ENCODE measurements around the gene DYNAP.

DYNAP gene, protein sequence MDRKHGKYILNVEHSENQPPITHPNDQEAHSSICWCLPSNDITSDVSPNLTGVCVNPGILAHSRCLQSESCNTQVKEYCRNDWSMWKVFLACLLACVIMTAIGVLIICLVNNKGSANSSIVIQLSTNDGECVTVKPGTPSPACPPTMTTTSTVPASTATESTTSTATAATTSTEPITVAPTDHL

GRCh38 chr18:54590945-54591344 is at the start of gene DYNAP:
Gene DYNAP (plus strand): TSS chr18:54591245. CDS start chr18:54591283, 38 bp downstream.
- no peak for DNase-seq (ENCODE audit: low spot score)

- no peak for DNase-seq (ENCODE audit: low spot score)
Observed at GRCh38 chr18:54551590-54551989, 39.5 kb upstream of the DYNAP start.

GRCh38 chr18:54555286-54555685 is 35.8 kb upstream of the DYNAP start:
- no peak for DNase-seq (ENCODE audit: low spot score)

DNA sequence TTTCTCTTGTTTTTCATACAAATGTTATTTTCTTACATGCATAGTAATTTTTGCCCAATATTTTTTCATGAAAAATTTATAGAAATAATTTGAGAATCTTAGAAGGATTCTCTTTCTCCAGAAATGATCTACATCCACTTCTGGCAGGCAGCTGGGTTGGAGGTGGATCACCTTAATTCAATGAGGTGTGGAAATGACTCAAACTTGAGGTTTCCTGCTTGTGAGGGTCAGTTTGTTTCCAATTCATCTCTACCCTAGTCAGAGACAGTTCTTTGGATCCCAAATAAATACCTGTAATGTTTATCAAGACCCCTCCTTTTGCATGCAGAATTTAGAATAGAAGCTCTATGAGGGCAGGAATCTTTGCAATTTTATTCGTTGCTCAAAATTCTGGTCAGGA is 35.0 kb upstream of the DYNAP start:
- no peak for DNase-seq (ENCODE audit: low spot score)

DNA sequence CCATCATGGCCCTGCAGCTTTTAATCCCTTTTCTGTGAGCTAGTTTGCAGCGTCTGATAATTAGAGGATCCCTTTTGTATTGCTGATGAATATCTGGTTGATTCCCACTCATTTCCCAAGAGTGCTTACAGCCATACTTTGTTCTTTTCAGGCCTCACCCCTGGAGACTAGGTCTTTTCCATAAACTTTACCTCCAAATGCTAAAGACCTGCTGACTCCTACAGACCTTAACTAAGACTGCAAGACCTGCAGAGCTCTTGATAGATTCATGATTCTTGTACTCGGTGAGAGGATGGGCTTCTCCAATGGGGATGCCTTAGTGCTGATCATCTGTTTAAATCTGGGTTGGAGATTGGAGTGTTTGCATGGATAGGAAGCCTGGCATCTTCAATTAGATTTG is 33.1 kb upstream of the DYNAP start:
- DNase-seq (ENCODE audit: low spot score): no peak

DNA sequence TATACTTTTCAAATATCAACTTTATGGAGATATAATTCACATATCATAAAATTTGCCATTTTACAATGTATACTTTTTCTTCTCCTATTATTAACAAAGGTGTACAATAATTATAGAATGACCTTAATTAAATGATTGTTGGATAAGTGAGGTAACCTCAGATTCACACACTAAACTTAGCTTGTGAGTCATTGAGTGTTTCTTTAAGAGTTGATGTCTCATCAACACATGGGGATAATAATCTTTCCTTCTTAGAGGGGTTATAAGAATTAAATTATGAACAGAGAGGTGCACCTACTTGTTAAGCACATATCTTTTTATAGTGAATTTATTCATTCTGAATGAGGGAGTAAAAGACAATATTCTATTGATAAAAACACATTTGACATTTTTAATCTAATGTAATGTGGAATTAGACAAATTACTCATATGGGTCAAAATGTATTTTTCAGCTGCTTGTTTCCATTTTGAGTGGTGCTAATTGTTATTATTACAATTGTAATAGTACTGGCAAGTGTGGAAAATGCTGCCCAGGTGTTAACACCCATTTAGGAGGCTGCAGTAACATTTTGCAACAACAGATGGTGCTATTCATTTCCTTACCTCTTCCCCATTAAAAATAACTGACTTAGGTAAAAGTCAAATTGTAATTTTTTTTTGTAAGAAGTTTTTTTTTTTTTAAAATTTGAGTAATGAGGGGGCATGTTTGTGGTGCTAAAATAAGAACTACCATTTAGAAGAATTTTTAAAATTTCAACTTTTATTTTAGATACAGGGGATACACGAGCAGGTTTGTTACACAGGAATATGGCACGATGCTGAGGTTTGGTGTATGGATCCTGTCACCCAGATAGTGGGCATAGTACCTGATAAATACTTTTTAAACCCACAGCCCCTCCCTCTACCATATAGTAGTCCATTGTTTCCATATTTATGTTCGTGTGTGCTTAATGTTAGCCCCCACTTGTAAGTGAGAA is 32.1 kb upstream of the DYNAP start:
- DNase-seq (ENCODE audit: low spot score): peak; percentile 13

DNA sequence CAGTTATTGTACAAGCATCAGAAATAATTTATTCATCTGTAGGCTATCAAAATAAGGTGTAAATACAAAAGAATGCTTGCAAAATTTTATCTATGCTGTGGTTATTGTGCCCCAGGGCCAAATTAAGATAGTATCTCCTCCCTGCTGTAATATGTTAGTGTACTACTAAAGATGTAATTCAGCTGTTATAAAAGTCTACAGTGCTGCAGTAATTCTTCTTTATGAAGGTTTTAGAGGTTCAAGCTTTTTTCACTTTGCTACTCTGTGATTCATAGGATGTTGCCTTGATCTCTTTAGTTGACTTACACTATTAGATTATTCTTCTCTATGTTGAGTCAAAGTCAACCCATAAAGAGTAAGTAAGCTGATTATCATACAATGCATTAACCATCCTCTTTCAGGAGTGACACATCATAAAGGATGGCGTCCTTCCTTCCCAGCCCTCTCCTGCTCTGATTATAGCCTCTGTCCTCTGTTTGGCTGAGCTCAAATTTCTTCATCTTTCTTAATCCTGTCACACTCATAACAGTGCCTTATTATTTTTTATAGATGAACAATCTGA is 29.3 kb upstream of the DYNAP start:
- DNase-seq (ENCODE audit: low spot score): no peak

DNA sequence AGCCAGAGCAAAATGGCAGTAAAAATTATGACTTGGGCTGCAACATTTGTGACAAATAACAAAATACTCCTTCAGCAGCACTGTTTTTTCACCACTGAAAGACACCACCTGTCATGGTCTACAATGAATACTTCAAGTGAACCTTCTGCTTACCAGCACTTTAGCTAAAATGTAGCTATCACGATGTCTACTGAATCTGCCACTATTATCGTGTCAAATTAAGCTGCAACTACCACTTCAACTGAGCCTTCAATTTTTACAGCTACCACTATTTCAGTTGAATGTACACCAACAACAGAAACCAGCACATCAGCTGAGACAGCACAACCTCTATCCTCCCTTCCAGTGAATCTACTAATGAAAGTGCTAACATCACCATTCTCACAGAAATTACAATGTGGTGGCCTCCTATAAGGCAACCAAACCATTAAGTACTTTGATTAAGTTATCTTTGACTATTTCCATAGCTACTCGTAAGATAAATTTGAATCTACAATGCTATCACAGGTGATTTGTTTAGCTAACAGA is 10.8 kb upstream of the DYNAP start:
- DNase-seq (ENCODE audit: low spot score): no peak

DNA sequence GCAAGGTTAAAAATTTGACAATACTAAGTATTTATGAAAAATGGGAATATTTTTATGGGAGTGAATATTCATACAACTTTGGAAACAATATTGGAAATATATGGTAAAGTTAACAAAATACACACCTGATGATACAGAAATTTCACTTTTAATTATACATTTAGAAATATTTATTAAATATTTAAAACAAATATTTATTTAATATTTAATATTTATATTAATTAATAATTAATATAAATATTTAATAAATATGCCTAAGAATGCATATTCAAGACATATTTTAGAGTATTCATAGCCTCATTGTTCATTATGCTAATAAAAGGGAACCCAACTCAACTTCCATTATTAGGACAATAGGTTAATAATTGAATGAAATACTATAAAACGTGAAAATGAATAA is 7.0 kb upstream of the DYNAP start:
- no peak for DNase-seq (ENCODE audit: low spot score)

GRCh38 chr18:54585743-54586142 is 5.3 kb upstream of the DYNAP start:
- no peak for DNase-seq (ENCODE audit: low spot score)

DNA sequence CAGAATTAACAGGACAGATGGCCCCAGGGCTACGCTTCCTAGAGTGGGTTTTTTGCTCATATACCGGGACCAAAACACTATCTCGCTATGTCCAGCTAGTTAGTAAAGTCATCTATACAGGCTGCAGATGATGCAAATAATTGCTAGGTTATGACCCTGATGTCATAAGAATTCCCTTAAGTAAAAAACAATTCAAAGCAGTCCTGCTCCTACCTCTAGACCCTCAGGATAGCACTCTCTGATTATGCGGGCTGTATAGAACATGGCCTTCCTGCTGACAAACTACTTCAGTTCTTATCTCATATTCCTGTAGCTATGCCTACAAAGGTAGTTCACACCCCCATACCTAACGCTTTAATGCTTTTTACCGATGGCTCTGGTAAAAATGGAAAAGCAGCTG is 13.2 kb downstream of the DYNAP start:
- DNase-seq (ENCODE audit: low spot score): no peak

DNA sequence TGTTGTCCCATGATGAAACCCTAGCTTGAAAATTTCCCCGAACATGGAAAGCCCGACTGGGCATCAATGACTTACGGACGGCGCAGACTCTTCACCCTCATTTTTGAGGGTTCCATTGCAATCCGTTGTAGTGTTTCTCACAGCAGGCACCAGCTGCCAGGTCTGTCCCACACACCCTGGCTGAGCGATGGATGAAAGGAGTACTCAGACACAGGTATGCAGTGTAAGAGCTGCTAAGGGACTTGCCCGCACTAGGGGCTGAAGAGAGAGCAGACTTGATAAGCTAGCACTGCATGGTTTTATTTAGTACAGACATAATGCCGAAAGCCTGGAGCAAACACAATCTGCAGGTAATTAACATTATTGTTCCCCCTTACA is 15.8 kb downstream of the DYNAP start:
- DNase-seq (ENCODE audit: low spot score): no peak

DNA sequence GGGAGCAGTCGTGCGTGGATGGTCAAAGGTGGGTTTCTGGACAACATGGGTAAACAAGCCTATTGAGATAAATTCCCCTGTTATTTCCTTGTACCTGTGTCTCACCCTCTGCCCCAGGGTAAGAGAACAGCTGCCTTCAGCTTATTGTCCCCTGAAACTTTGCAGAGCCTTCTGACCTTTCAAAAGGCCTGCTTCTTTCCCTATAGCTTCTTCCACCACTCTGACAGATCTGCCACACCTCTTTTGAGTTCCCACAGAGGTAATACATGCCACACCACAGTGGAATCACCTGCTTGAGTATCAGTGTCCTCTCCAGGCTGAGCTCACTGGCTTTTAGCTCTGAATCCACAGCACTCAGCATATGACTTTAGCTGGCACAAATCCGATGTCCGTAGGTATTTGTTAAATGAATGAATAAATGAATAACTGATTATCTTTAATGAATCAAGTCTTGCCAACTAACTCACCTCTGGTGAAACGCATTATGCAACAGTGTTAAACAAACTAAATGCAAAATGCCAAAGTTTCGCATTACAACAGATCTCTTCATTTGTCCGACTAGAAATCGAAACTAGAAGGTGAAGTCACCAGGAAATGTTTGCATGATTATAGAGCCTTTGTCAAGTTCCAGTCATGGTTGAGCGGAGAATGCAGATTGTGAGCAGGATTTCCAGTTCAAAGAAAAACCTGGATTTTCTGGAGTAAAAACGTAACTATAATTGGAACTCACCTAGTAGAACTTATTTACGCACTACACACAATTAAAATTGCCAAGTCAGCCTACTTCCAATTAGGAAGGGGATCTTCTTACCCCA is 16.4 kb downstream of the DYNAP start:
- no peak for DNase-seq (ENCODE audit: low spot score)

- DNase-seq (ENCODE audit: low spot score): no peak
Observed at GRCh38 chr18:54608028-54608642, 17.1 kb downstream of the DYNAP start.

DNA sequence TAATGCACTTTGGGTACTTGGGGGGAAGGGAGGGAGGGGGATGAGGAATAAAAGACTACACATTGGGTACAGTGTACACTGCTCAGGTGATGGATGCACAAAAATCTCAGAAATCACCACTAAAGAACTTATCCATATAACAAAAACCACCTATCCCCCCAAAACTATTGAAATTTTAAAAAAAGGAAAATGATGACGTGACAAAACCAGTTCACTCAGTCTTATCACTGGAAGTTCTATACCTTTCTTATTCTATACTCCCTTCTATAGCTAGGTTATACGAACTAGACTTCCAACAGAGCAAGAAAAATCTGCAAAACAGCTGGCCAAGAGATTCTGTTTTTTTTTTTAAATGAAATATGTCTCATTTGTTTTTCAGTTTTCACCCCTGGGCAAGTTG is 20.8 kb downstream of the DYNAP start:
- no peak for DNase-seq (ENCODE audit: low spot score)

GRCh38 chr18:54612237-54612636 is 21.2 kb downstream of the DYNAP start:
- no peak for DNase-seq (ENCODE audit: low spot score)

DNA sequence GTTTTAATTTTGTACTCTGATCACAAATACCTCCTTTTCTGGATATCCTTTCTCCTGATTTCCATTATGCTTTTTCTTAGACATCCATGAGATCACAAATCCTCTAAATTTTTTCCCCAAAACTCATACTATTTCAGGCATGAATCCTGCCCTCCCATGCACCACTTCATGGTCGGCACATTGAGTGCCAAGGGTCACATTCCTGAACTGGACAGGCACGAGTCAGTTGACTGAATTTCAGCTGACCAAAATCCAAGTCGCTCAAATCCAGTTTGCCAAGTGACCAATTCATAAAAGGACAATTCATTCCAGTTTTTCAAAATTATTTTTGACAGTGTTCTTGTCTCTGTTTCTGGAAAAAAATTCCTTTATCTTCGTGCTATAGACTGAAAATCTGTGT is 22.1 kb downstream of the DYNAP start:
- DNase-seq (ENCODE audit: low spot score): no peak

GRCh38 chr18:54616220-54616848 is 25.3 kb downstream of the DYNAP start:
- DNase-seq (ENCODE audit: low spot score): no peak

DNA sequence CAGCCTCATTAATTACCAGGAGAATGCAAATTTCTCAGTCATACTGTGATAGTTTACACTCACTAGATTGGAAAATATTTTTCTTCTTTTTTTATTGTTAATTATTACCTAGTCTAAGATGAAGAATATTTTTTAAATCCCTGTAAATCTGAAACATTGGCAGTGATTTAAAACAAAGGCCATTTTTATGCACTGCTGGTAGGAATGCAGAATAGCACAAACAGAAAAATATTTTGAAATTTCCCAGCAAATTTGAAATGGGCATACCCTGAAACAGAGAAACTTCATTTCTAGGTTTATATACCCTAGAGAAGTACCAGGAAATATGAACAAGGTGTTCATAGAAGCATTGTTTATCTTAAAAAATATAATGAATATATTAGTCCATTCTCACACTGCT is 31.0 kb downstream of the DYNAP start:
- no peak for DNase-seq (ENCODE audit: low spot score)

DNA sequence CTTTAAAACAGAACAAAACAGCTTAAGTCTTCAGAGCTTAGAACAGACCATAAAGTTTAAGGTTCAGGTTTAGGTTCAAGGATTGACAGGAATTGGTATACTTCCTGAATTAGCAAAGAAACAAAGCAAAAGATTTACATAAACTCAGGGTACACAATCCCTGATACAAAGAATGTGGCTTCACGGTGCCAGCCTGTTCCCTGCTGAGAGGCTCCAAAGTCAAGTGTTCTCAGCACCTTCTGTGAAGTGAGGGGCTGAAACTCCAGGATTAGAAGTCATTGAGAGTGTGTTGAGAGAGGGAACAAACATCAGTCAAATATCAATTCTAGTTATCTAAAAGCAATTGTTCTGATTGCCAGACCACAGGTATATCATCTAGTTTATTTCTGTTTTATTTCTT is 35.7 kb downstream of the DYNAP start:
- DNase-seq (ENCODE audit: low spot score): no peak

DNA sequence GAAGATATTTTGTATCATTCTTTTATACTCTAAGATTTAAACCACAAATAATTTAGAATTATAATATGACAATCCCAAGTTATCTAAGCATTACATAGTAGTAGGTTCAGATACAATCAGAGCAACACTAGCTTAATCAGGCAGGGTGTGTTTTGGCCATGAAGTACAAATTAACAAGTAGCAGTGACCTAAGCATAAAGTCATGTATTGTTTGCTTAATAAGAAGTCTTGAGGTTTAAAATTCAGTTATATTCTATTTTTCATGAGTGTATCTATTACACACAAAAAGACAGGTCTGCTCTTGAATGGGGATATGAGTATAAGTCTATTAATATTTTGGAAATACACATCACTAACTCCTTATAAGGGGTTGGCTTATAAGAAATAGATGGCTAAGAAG is 39.9 kb downstream of the DYNAP start:
- no peak for DNase-seq (ENCODE audit: low spot score)
